Endothelial cell of umbilical vein (primary cell): ENCODE data around the gene JAML. TPM values are rescaled to one million over a fixed set of nuclear protein-coding genes. Genes with fewer than 3 reads are reported as not detected.
"Not testable (repeated sequence)": the region's sequence is repeated elsewhere in the genome, so short reads cannot be mapped to it uniquely, and the experiment has no call there.

Experiments
- BruUV-seq: library from RNA; stranded (reverse); fragments of 400-500 nt; replicated peaks from 2 replicates; lab custom pipeline; 2021; lab: Mats Ljungman, UMichigan
- CTCF ChIA-PET: fragments of 300-600, 350-600 bp; sonication (Branson Sonifier 250); formaldehyde crosslinking; loops from one replicate; lab custom pipeline; 2021; ENCODE audit warnings: antibody characterized with exemption, inconsistent platforms; lab: Charles Lee
- POLR2A ChIA-PET: fragments of 300-600, 350-600 bp; sonication (Branson Sonifier 250); formaldehyde crosslinking; loops from one replicate; lab custom pipeline; 2021; ENCODE audit warnings: antibody characterized with exemption, inconsistent platforms; lab: Charles Lee
- DNase-seq: peaks from one replicate; pipeline ENCODE4 v3.0.0-alpha.2; 2011; ENCODE audit warnings: low read depth, low spot score
- FAIRE-seq: peaks from 2 replicates; lab custom pipeline; 2011; peaks lifted over from hg19 to GRCh38; lab: Jason Lieb, UNC
- H2AFZ ChIP-seq: 2 replicates; pipeline ENCODE4 v1.6.0; 2012; ENCODE audit warnings: low read depth, low read length, control low read depth, inconsistent platforms
- H3K27ac ChIP-seq: 2 replicates; pipeline ENCODE4 v1.5.1; 2011; ENCODE audit warnings: low read depth, mild to moderate bottlenecking, control low read depth, low read length, moderate library complexity; ENCODE audit not compliant: insufficient read depth
- H3K27me3 ChIP-seq, 2 experiments: 2 replicates each; pipeline versions ENCODE4 v1.6.0 to v1.6.1; 2011; ENCODE audit warnings: low read length in 2 of 2, mixed read lengths in 1 of 2; ENCODE audit not compliant: control insufficient read depth in 2 of 2, insufficient read depth in 2 of 2
- H3K36me3 ChIP-seq, 2 experiments: 2 replicates in 1 of 2; 3 replicates in 1 of 2; pipeline ENCODE4 v1.5.1; 2011; ENCODE audit warnings: low read length in 2 of 2, mild to moderate bottlenecking in 1 of 2, moderate library complexity in 1 of 2; ENCODE audit not compliant: control insufficient read depth in 2 of 2, insufficient read depth in 2 of 2; ENCODE audit errors: extremely low read depth in 1 of 2
- H3K4me1 ChIP-seq: 3 replicates; pipeline ENCODE4 v1.5.1; 2011; ENCODE audit warnings: mild to moderate bottlenecking, low read length; ENCODE audit not compliant: control insufficient read depth, insufficient read depth; ENCODE audit errors: extremely low read depth
- H3K4me2 ChIP-seq: 2 replicates; pipeline ENCODE4 v1.6.1; 2011; ENCODE audit warnings: low read length, control low read depth, mixed read lengths; ENCODE audit not compliant: insufficient read depth
- H3K4me3 ChIP-seq, 3 experiments: fragments of 200-600 bp in 1 of 3; sonication (generic), shearing (Covaris generic) in 1 of 3; replicated peaks in 1 of 3; 2 replicates each; pipeline ENCODE4 v1.5.1; 2011 to 2016; ENCODE audit warnings: control low read depth in 3 of 3, low read length in 3 of 3, mild to moderate bottlenecking in 2 of 3, inconsistent platforms in 1 of 3, low read depth in 1 of 3, moderate library complexity in 1 of 3; ENCODE audit not compliant: insufficient read depth in 1 of 3
- H3K79me2 ChIP-seq: 2 replicates; pipeline ENCODE4 v1.6.0; 2012; ENCODE audit warnings: low read length, inconsistent platforms; ENCODE audit not compliant: control insufficient read depth, insufficient read depth
- H3K9ac ChIP-seq: replicated peaks from 2 replicates; pipeline ENCODE3; 2011; ENCODE audit warnings: low read length, control low read depth; ENCODE audit not compliant: insufficient read depth; ENCODE audit errors: extremely low read depth
- H3K9me1 ChIP-seq: replicated peaks from 3 replicates; pipeline ENCODE4 v1.6.0; 2011; ENCODE audit warnings: mild to moderate bottlenecking, low read length; ENCODE audit not compliant: control insufficient read depth, insufficient read depth; ENCODE audit errors: extremely low read depth
- H3K9me3 ChIP-seq: replicated peaks from 2 replicates; pipeline ENCODE4 v1.5.1; 2012; ENCODE audit warnings: low read length, inconsistent platforms; ENCODE audit not compliant: control insufficient read depth, insufficient read depth
- H4K20me1 ChIP-seq: replicated peaks from 2 replicates; pipeline ENCODE3; 2011; ENCODE audit warnings: mild to moderate bottlenecking, low read length; ENCODE audit not compliant: control insufficient read depth, insufficient read depth; ENCODE audit errors: extremely low read depth
- FOS ChIP-seq: IDR thresholded peaks from 2 replicates; pipeline ENCODE4 v1.6.1; 2011; ENCODE audit warnings: mild to moderate bottlenecking, low read length, moderate library complexity, borderline replicate concordance; ENCODE audit not compliant: insufficient read depth
- GATA2 ChIP-seq: IDR thresholded peaks from 2 replicates; pipeline ENCODE4 v1.7.0; 2011; ENCODE audit warnings: low read depth, mild to moderate bottlenecking, moderate library complexity, mixed read lengths, low read length; ENCODE audit not compliant: insufficient read length, insufficient read depth
- MYC ChIP-seq: IDR thresholded peaks from one replicate; pipeline ENCODE4 v1.6.1; 2011; ENCODE audit warnings: mild to moderate bottlenecking, low read depth, low read length
- POLR2A ChIP-seq: IDR thresholded peaks from 2 replicates; pipeline ENCODE4 v1.6.1; 2012; ENCODE audit warnings: low read depth, mild to moderate bottlenecking, control low read depth, low read length
- dilution Hi-C: fragments of 300-500 bp; cut with MboI; formaldehyde crosslinking; loops from one replicate; pipeline ENCODE4 v1.15.0; 2019; ENCODE audit warnings: low sequenced_read_pairs; ENCODE audit not compliant: extremely low pct_ligation_motif_present
- intact Hi-C: fragments of 100-400 bp; cut with micrococcal nuclease; formaldehyde crosslinking; loops from one replicate; pipeline ENCODE4 v1.10.0; 2022
- polyA plus RNA-seq, 4 experiments: library from polyadenylated mRNA; depleted of rRNA in 3 of 4; stranded (reverse) in 3 of 4; unstranded in 1 of 4; fragments of >200 nt; gene quantifications; 2 replicates each; pipeline versions ENCODE4 v1.2.1 to v1.2.3, GENCODE V29; 2011 to 2012; ENCODE audit warnings: missing spikeins in 1 of 4
- total RNA-seq: library from RNA; stranded (reverse); gene quantifications from 2 replicates; pipeline ENCODE4 v1.2.3, GENCODE V29; 2021
- TF ChIP-seq, protein P1 (sequence below): IDR thresholded peaks from 2 replicates; pipeline ENCODE4 v1.6.1; 2011; ENCODE audit not compliant: insufficient read depth, insufficient read length

Gene JAML
- total and polyA plus RNA-seq, 2 donors (not counting 3 experiments of a cell fraction or from before 2014, with no cell fraction given): 0.04 to 0.35 TPM

DNA sequence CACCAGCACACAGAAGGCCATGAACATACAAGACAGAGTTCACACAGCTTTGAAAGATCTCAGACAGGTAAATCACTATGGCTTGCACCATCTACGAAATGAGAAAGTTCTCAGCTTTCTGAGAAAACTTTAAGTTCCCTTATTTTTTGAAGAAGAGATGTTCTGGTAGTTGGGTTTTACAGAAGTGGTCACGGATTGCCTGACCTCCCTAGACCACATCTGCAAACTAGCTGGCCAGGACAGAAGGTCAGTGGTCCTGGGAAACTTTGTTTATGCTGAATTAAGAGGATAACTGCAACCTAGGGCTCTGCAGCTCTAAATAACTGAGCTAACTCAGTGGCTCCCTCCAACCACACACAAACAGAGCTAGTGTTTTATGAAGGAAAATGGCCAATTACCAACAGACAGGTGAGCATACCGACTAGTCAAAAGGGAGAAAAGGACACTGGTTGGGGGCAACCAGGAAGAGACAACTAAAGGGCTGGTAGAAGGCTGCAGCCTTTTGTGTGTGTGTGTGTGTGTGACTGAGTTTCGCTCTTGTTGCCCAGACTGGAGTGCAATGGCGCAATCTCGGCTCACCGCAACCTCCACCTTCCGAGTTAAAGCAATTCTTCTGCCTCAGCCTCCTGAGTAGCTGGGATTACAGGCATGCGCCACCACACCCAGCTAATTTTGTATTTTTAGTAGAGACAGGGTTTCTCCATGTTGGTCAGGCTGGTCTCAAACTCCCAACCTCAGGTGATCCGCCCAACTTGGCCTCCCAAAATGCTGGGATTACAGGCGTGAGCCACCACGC lies 39.8 kb downstream of the JAML start:
- intact Hi-C loops (no loop called here), dilution Hi-C loops (no loop called here)
- ChIA-PET POLR2A (no interaction called here), CTCF (interaction anchor here (1.9 to 2.4 kb wide), 2 partner anchors 13 to 14 kb away, joined by 9 to 10 read pairs; no protein-coding TSS in a partner anchor)
- Histone ChIP-seq H3K9me1 (no peaks in the 10 kb centered on the region), H4K20me1 (no peaks in the 10 kb centered on the region), H2AFZ (no peak overlapping the region), H3K4me3 (no peak overlapping the region), H3K27ac (no peak overlapping the region), H3K9me3 (no peaks in the 10 kb centered on the region), H3K27me3 (peaks cover 6 to 16% of the 10 kb centered on the region in 2 experiments), H3K36me3 (no peaks in the 10 kb centered on the region), H3K79me2 (no peaks in the 10 kb centered on the region), H3K4me1 (no peaks in the 10 kb centered on the region), H3K4me2 (no peak overlapping the region), H3K9ac (no peak overlapping the region)
- no TSS peak for BruUV-seq
- DNase-seq (no peak), FAIRE-seq (no peak)
- TF ChIP-seq MYC (no peak), GATA2 (no peak), POLR2A (no peak), FOS (no peak)
- TF ChIP-seq, protein P1, sequence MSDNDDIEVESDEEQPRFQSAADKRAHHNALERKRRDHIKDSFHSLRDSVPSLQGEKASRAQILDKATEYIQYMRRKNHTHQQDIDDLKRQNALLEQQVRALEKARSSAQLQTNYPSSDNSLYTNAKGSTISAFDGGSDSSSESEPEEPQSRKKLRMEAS: no peak

DNA sequence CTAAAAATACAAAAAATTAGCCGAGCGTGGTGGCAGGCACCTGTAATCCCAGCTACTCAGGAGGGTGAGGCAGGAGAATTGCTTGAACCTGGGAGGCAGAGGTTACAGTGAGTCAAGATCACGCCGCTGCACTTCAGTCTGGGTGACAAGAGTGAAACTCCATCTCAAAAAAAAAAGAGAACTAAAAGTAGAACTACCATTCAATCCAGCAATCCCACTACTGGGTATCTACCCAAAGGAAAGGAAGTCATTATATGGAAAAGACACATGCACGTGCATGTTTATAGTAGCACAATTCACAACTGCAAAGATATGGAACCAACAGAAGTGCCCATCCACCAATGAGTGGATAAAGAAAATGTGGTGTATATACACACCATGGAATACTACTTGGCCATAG lies 41.1 kb downstream of the JAML start:
- H3K27ac ChIP-seq, BruUV-seq, H3K9me3 ChIP-seq, H3K36me3 ChIP-seq, H3K9me1 ChIP-seq, intact Hi-C loops, DNase-seq, FAIRE-seq, POLR2A ChIA-PET, H3K79me2 ChIP-seq, H3K4me3 ChIP-seq, H3K4me1 ChIP-seq, dilution Hi-C loops, H2AFZ ChIP-seq, H3K4me2 ChIP-seq, H3K9ac ChIP-seq, H4K20me1 ChIP-seq: not testable (repeated sequence)
- H3K27me3 ChIP-seq: peaks cover 6 to 18% of the 10 kb centered on the region in 2 experiments
- CTCF ChIA-PET: interaction anchor here (2.4 kb wide), 1 partner anchor 12 kb away, joined by 9 read pairs; no protein-coding TSS in a partner anchor
